GM10266 (cell line): Measurements from ENCODE around the gene SPRY4.
"Not testable (repeated sequence)": the region's sequence is repeated elsewhere in the genome, so short reads cannot be mapped to it uniquely, and the experiment has no call there.

Experiments
- DNase-seq: peaks from one replicate; pipeline ENCODE4 v3.0.0; 2012; ENCODE audit errors: extremely low spot score
- TF ChIP-seq, protein P1 (sequence below): IDR thresholded peaks from 2 replicates; pipeline ENCODE4 v1.5.1; 2012; ENCODE audit warnings: mild to moderate bottlenecking, low read depth; ENCODE audit not compliant: control insufficient read depth, insufficient read depth; ENCODE audit errors: missing control alignments

SPRY4 gene

DNA sequence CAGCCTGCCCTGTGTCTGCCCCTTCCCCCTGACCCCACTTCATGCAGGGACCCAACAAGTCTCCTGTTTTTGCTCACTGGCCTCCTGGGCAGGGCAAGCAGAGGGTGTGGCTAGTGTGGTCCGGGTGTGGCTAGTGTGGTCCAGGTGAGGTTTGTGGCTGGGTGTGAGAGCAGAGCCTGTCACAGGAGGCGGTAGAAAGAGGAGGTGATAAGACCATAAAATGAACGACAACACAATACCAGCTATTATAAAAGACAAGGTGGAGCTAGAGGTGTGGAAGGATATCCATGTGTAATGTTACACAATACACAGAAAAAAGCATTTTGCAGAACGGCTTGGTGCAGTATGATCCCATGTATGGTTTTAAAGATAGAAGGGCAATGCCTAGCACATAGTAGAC is 23.3 kb downstream of the SPRY4 start:
- TF ChIP-seq, protein P1, sequence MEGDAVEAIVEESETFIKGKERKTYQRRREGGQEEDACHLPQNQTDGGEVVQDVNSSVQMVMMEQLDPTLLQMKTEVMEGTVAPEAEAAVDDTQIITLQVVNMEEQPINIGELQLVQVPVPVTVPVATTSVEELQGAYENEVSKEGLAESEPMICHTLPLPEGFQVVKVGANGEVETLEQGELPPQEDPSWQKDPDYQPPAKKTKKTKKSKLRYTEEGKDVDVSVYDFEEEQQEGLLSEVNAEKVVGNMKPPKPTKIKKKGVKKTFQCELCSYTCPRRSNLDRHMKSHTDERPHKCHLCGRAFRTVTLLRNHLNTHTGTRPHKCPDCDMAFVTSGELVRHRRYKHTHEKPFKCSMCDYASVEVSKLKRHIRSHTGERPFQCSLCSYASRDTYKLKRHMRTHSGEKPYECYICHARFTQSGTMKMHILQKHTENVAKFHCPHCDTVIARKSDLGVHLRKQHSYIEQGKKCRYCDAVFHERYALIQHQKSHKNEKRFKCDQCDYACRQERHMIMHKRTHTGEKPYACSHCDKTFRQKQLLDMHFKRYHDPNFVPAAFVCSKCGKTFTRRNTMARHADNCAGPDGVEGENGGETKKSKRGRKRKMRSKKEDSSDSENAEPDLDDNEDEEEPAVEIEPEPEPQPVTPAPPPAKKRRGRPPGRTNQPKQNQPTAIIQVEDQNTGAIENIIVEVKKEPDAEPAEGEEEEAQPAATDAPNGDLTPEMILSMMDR: no peak
- no peak for DNase-seq

DNA sequence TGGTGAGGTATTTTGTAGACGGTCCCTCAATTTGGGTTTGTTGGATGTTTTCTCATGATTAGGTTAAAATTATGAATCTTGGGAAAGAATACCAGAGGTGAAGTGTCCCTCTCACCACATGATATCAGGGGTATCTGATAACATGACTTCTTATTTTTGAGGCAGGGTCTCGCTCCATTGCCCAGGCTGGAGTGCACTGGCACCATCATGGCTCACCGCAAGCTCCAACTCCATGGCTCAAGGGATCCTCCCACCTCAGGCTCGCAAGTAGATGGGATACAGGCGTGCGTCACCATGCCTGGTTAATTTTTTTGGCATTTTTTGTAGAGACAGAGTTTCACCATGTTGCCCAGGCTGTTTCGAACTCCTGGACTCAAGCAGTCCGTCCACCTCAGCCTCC is 24.1 kb downstream of the SPRY4 start:
- no peak for DNase-seq
- TF ChIP-seq, protein P1: no peak

DNA sequence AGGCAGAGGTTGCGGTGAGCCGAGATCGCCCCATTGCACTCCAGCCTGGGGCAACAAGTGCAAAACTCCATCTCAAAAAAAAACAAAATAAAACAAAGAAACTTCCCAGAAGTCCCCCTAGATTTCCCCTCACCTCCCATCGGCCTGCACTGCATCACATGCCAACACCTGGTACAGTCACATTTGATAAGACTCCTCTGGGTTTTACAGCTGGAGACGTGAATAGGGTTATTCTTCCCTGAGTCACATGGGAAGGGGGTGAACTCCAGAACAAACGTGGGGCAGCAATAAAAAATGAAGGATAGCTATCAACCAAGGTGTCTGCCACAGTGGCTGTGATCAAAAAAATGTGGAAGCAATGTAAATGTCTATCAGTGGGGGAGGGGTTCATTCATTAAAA is 26.0 kb downstream of the SPRY4 start:
- DNase-seq: no peak
- TF ChIP-seq, protein P1: no peak

DNA sequence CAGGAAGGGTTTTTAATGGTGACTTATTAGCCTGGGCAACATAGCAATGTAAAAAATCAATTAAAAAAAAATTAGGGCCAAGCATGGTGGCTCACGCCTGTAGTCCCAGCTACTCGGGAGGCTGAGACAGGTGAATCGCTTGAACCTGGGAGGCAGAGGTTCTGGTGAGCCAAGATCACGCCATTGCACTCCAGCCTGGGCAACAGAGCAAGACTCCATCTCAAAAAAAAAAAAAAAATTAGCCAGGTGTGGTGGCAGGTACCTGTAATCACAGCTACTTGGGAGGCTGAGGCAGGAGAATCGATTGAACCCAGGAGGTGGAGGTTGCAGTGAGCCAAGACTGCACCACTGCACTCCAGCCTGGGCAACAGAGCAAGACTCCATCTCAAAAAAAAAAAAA is 27.0 kb downstream of the SPRY4 start:
- not testable (repeated sequence) for DNase-seq

DNA sequence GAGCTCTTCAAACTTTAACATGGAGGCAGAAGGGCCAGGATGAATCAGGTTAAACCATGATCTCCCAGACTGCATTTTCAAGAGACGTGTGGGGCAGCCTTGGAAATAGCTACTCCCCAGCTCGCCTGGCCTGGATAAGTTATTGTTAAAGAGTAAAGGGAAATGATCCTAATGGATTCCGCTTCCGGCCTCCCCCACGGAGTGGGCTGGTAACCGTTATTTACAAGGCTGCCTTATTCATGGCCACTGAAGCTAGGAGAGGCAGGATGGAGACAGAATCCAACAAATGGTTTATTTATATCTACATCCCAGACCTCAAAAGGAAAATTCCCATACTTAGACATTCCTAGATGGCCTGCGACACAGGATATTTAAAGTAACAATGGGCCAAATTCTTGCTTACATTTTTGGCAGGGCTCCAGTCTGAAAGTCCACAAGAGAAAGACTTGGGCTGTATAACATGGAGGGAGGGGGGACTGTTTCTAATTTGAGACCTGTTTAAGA is 27.9 kb downstream of the SPRY4 start:
- TF ChIP-seq, protein P1: no peak
- no peak for DNase-seq

DNA sequence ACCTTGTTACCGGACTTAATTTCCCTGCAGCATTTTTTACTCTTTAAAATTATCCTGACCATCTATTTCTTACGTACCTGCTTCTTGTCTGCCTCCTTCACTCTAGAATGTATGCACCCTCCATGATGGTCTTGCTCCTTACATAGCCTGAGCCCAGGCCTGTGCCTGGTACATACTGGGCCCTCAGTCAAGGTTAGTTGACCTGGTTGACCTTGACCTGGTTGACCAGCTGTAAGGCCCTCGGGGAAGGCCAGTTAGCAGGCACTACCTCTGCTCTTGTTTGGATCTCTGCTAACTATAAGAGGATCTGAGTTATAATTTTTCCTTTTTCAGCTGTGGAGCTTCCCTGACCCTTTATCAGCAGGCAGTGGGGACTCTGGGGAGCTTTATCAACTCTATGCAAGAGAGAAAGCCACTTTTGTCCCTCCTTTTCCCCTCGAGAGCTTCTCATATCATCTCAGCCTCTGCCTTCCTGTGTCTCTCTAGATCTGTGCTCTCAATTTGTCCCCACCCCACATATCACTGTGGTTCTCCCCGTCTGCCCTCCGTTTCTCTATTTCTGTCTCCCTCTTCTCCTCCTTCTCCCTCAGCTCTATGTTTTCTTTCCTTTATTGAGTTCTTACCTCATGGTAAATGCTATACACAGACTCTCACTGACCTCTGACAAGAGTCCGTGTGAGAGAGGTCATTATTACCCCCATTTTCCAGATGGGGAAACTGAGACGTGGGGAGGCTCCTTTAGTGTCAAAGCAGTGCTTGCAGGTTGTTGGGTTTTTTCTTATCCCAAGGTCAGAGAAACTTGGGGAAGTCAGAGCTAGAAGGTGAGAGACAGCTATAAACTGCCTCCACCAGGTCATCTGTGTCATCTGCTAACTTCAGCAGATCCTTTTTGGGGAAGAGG is 28.6 kb downstream of the SPRY4 start:
- TF ChIP-seq, protein P1: no peak
- no peak for DNase-seq

DNA sequence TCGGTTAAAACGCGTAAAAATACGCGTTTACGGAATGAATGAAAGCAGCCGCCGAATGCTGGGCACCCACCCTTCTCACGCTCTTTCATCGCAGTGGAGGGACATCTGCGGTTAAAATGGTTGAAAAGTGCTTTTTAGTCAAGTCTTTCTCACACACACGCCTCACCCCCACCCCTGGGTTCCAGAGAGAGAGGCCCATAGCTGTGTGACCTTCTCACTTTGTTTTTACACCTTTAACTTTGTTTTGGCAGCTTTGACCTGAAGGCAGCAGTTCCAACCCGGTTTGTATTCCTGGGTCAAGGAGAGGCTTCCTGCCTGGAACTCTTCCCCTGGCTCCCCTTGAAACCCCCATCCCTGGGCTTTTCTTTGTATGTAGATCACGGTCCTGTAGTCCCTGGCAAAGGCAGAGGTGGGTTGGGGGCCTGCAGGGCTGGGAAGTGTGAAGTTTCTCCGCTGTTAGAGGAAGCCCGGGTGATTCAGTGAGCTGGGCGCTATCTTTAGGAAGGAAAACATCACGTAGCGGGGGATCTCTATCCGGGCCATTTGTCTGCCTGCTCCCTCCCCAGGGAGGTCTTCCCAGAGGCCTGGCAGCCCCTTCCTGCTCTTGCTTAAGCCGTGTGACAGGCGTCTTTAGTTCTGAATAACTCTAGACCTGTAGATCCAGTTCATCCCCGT is 29.6 kb downstream of the SPRY4 start:
- DNase-seq: no peak
- TF ChIP-seq, protein P1: no peak
